SK-N-SH (cell line): ENCODE measurements around the gene MUSK. TPM values are rescaled to one million over a fixed set of nuclear protein-coding genes. Genes with fewer than 3 reads are reported as not detected.
A peak's percentile ranks its signal among the peaks of the same experiment; 100 is the strongest.

Experiments used
- ELF1 ChIP-seq: IDR thresholded peaks from 2 replicates; pipeline ENCODE4 v1.4.0; 2012
- EP300 ChIP-seq, 2 experiments: IDR thresholded peaks; 2 replicates each; pipeline versions ENCODE4 v1.4.0 to v1.6.1; 2012; ENCODE audit warnings: borderline replicate concordance in 1 of 2, low read depth in 1 of 2, low read length in 1 of 2
- GABPA ChIP-seq: IDR thresholded peaks from 2 replicates; pipeline ENCODE4 v1.4.0; 2012; ENCODE audit warnings: low read depth, mild to moderate bottlenecking
- MXI1 ChIP-seq: IDR thresholded peaks from 2 replicates; pipeline ENCODE4 v1.6.1; 2012; ENCODE audit warnings: mild to moderate bottlenecking, low read depth, low read length, improper control_type of control experiment
- NRF1 ChIP-seq: IDR thresholded peaks from 2 replicates; pipeline ENCODE4 v1.6.1; 2012; ENCODE audit warnings: low read depth, mild to moderate bottlenecking, low read length
- RAD21 ChIP-seq: IDR thresholded peaks from 2 replicates; pipeline ENCODE4 v1.6.1; 2012; ENCODE audit warnings: mild to moderate bottlenecking, low read length
- RCOR1 ChIP-seq: fragments of 150-350 bp; IDR thresholded peaks from 2 replicates; pipeline ENCODE4 v1.6.1; 2017; ENCODE audit warnings: antibody characterized with exemption, low read length
- SIN3A ChIP-seq: IDR thresholded peaks from 2 replicates; pipeline ENCODE4 v1.6.1; 2012; ENCODE audit warnings: low read depth, mild to moderate bottlenecking, low read length, moderate library complexity, borderline replicate concordance
- TAF1 ChIP-seq: IDR thresholded peaks from 2 replicates; pipeline ENCODE4 v1.6.1; 2012; ENCODE audit warnings: low read depth, mild to moderate bottlenecking, low read length, moderate library complexity, borderline replicate concordance
- TEAD4 ChIP-seq: IDR thresholded peaks from 2 replicates; pipeline ENCODE4 v1.4.0; 2012; ENCODE audit warnings: mild to moderate bottlenecking, borderline replicate concordance; ENCODE audit not compliant: insufficient read depth
- ZBTB33 ChIP-seq: IDR thresholded peaks from 2 replicates; pipeline ENCODE4 v1.4.0; 2012; ENCODE audit warnings: low read depth, borderline replicate concordance
- polyA plus RNA-seq, 3 experiments: library from polyadenylated mRNA; depleted of rRNA; stranded (reverse); fragments of >200 nt; gene quantifications; 2 replicates each; pipeline ENCODE4 v1.2.3, GENCODE V29; 2012
- TF ChIP-seq, protein P1 (sequence below): fragments of 150-350 bp; IDR thresholded peaks from 2 replicates; pipeline ENCODE4 v1.6.1; 2017; ENCODE audit warnings: antibody characterized with exemption, low read length, low read depth, borderline replicate concordance
- TF ChIP-seq, protein P2 (sequence below): fragments of 200-600 bp; sonication (generic); IDR thresholded peaks from 2 replicates; pipeline ENCODE4 v1.6.1; 2017; ENCODE audit warnings: antibody characterized with exemption, mild to moderate bottlenecking, moderate library complexity
- TF ChIP-seq, protein P3 (sequence below): fragments of 150-350 bp; IDR thresholded peaks from 2 replicates; pipeline ENCODE4 v1.6.1; 2016; ENCODE audit warnings: mild to moderate bottlenecking, low read depth, low read length
- TF ChIP-seq, protein P4 (sequence below): IDR thresholded peaks from 2 replicates; pipeline ENCODE4 v1.4.0; 2012; ENCODE audit warnings: low read depth, borderline replicate concordance
- TF ChIP-seq, protein P5 (sequence below): IDR thresholded peaks from 2 replicates; pipeline ENCODE4 v1.6.1; 2012; ENCODE audit warnings: mild to moderate bottlenecking, low read depth, low read length, moderate library complexity

The MUSK gene
- polyA plus RNA-seq, 1 of the 3 experiments (the other 2 are of a cell fraction), result not detected

DNA sequence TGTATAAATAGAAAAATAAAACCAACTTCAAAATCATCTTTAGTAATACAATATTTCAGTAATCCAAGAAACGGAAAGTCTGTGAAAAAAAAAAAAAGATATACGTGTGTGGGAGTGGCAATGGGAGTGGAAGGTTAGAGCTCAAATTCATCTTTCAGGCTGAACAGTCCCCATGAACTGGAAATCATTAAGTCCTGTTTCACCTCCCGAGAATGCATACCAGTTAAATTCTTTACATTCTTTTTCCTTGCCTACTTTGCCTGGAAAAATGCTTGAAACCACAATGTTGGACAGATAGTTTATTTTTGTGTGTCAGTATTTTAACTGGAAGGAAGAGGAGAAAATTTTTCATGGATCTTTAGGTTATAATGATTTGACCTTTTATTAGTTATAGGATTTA, 166.8 kb downstream of the MUSK start (continued):
- TF ChIP-seq SIN3A, result no peak
- TF ChIP-seq, protein P1, sequence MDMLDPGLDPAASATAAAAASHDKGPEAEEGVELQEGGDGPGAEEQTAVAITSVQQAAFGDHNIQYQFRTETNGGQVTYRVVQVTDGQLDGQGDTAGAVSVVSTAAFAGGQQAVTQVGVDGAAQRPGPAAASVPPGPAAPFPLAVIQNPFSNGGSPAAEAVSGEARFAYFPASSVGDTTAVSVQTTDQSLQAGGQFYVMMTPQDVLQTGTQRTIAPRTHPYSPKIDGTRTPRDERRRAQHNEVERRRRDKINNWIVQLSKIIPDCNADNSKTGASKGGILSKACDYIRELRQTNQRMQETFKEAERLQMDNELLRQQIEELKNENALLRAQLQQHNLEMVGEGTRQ, result no peak
- no peak for TF ChIP-seq RAD21
- no peak for TF ChIP-seq ZBTB33
- no peak for TF ChIP-seq TAF1
- TF ChIP-seq MXI1, result no peak
- TF ChIP-seq EP300 (IDR thresholded peaks at IDR 0.05; ENCODE audit: borderline replicate concordance in 1 of 2, low read depth in 1 of 2, low read length in 1 of 2), result peak; percentile 6 to 92; a peak in 2 of 4 replicates
- TF ChIP-seq, protein P2, sequence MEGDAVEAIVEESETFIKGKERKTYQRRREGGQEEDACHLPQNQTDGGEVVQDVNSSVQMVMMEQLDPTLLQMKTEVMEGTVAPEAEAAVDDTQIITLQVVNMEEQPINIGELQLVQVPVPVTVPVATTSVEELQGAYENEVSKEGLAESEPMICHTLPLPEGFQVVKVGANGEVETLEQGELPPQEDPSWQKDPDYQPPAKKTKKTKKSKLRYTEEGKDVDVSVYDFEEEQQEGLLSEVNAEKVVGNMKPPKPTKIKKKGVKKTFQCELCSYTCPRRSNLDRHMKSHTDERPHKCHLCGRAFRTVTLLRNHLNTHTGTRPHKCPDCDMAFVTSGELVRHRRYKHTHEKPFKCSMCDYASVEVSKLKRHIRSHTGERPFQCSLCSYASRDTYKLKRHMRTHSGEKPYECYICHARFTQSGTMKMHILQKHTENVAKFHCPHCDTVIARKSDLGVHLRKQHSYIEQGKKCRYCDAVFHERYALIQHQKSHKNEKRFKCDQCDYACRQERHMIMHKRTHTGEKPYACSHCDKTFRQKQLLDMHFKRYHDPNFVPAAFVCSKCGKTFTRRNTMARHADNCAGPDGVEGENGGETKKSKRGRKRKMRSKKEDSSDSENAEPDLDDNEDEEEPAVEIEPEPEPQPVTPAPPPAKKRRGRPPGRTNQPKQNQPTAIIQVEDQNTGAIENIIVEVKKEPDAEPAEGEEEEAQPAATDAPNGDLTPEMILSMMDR, result no peak
- TF ChIP-seq, protein P3, sequence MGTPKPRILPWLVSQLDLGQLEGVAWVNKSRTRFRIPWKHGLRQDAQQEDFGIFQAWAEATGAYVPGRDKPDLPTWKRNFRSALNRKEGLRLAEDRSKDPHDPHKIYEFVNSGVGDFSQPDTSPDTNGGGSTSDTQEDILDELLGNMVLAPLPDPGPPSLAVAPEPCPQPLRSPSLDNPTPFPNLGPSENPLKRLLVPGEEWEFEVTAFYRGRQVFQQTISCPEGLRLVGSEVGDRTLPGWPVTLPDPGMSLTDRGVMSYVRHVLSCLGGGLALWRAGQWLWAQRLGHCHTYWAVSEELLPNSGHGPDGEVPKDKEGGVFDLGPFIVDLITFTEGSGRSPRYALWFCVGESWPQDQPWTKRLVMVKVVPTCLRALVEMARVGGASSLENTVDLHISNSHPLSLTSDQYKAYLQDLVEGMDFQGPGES, result no peak
- TF ChIP-seq, protein P4, sequence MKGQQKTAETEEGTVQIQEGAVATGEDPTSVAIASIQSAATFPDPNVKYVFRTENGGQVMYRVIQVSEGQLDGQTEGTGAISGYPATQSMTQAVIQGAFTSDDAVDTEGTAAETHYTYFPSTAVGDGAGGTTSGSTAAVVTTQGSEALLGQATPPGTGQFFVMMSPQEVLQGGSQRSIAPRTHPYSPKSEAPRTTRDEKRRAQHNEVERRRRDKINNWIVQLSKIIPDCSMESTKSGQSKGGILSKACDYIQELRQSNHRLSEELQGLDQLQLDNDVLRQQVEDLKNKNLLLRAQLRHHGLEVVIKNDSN, result no peak
- TF ChIP-seq, protein P5, sequence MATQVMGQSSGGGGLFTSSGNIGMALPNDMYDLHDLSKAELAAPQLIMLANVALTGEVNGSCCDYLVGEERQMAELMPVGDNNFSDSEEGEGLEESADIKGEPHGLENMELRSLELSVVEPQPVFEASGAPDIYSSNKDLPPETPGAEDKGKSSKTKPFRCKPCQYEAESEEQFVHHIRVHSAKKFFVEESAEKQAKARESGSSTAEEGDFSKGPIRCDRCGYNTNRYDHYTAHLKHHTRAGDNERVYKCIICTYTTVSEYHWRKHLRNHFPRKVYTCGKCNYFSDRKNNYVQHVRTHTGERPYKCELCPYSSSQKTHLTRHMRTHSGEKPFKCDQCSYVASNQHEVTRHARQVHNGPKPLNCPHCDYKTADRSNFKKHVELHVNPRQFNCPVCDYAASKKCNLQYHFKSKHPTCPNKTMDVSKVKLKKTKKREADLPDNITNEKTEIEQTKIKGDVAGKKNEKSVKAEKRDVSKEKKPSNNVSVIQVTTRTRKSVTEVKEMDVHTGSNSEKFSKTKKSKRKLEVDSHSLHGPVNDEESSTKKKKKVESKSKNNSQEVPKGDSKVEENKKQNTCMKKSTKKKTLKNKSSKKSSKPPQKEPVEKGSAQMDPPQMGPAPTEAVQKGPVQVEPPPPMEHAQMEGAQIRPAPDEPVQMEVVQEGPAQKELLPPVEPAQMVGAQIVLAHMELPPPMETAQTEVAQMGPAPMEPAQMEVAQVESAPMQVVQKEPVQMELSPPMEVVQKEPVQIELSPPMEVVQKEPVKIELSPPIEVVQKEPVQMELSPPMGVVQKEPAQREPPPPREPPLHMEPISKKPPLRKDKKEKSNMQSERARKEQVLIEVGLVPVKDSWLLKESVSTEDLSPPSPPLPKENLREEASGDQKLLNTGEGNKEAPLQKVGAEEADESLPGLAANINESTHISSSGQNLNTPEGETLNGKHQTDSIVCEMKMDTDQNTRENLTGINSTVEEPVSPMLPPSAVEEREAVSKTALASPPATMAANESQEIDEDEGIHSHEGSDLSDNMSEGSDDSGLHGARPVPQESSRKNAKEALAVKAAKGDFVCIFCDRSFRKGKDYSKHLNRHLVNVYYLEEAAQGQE, result no peak
- TF ChIP-seq TEAD4, result peak; percentile 93
- no peak for TF ChIP-seq RCOR1
- no peak for TF ChIP-seq GABPA
- TF ChIP-seq ELF1, result no peak
- TF ChIP-seq NRF1, result no peak
